Sigmoid colon (tissue), 7 donors: Measurements from ENCODE around the gene MCC. TPM values are rescaled to one million over a fixed set of nuclear protein-coding genes. Genes with fewer than 3 reads are reported as not detected.

Experiments
- DNase-seq: peaks from one replicate; pipeline ENCODE4 v3.0.0-alpha.2; 2019
- H3K27ac ChIP-seq, 4 donors: fragments of 200-600 bp; sonication (generic); one replicate each; pipeline ENCODE4 v1.5.1; 2016 to 2019; ENCODE audit warnings: mild to moderate bottlenecking in 1 of 4
- H3K27me3 ChIP-seq, 3 donors: fragments of 200-600 bp; sonication (generic); one replicate each; pipeline ENCODE4 v1.5.1; 2019; ENCODE audit warnings: mild to moderate bottlenecking in 1 of 3
- H3K36me3 ChIP-seq, 4 donors: fragments of 200-600 bp; sonication (generic); one replicate each; pipeline ENCODE4 v1.5.1; 2016 to 2019
- H3K4me1 ChIP-seq, 4 donors: fragments of 200-600 bp; sonication (generic); one replicate each; pipeline ENCODE4 v1.5.1; 2017 to 2019
- H3K4me3 ChIP-seq, 4 donors: fragments of 200-600 bp; sonication (generic); one replicate each; pipeline ENCODE4 v1.5.1; 2017 to 2019; ENCODE audit warnings: mild to moderate bottlenecking in 2 of 4, moderate library complexity in 1 of 4
- H3K9me3 ChIP-seq, 4 donors: fragments of 200-600 bp in 3 of 4; sonication (generic) in 3 of 4; one replicate each; pipeline versions ENCODE4 v1.5.1 to v1.6.1; 2013 to 2019
- CTCF ChIP-seq, 4 experiments: fragments of 450-650 bp in 3 of 4; fragments of 200-600 bp in 1 of 4; IDR thresholded peaks; one replicate each; pipeline ENCODE4 v1.5.1; 2016 to 2019; ENCODE audit warnings: antibody characterized with exemption in 4 of 4, mild to moderate bottlenecking in 3 of 4, moderate library complexity in 2 of 4
- EP300 ChIP-seq, 4 donors: sonication (generic); formaldehyde crosslinking; IDR thresholded peaks; one replicate each; pipeline ENCODE4 v1.6.1; 2017; ENCODE audit warnings: antibody characterized with exemption in 4 of 4
- POLR2A ChIP-seq, 2 donors: fragments of 450-650 bp; IDR thresholded peaks; one replicate each; pipeline ENCODE4 v1.6.1; 2016; ENCODE audit warnings: antibody characterized with exemption in 2 of 2, mild to moderate bottlenecking in 2 of 2, moderate library complexity in 2 of 2
- POLR2AphosphoS5 ChIP-seq, 4 donors: sonication (generic); formaldehyde crosslinking; IDR thresholded peaks; one replicate each; pipeline ENCODE4 v1.6.1; 2017; ENCODE audit warnings: antibody characterized with exemption in 4 of 4
- WGBS, 2 donors: extraction: QIAGEN DNeasy Blood & Tissue Kit; methylation state at CpG; one replicate each; pipeline ENCODE4 v1.1.7; 2013; 5-methylcytosine and 5-hydroxymethylcytosine counted together
- intact Hi-C: fragments of 100-400 bp; cut with DNase I; formaldehyde crosslinking; loops from one replicate; pipeline ENCODE4 v1.15.1; 2023
- polyA plus RNA-seq, 3 donors: library from polyadenylated mRNA; stranded (reverse); fragments of 200-250 nt; gene quantifications; one replicate each; pipeline ENCODE4 v1.2.3, GENCODE V29; 2013
- total RNA-seq, 4 donors: library from RNA; depleted of rRNA; stranded (reverse); fragments of >200 nt; gene quantifications; one replicate each; pipeline ENCODE4 v1.1.0, GENCODE V29; 2016
- donor health status: healthy with polysubstance abuse.
- donor health status: Bipolar disorder and iron deficiency.
- donor health status: healthy.

The MCC gene
- total and polyA plus RNA-seq, 7 donors = 0.69 to 14.0 (median 9.1) TPM

- Histone ChIP-seq H3K9me3 (no peaks in the 10 kb centered on the region), H3K36me3 (no peaks in the 10 kb centered on the region), H3K27me3 (no peaks in the 10 kb centered on the region), H3K27ac (no peak overlapping the region), H3K4me3 (no peak overlapping the region), H3K4me1 (peaks cover 0 to 6% (median 0%) of the 10 kb centered on the region in 4 donors)
- WGBS, 2 donors = 90% methylated on average over 6 of the region's 6 CpGs
- intact Hi-C loops = no loop called here
- no peak for DNase-seq
- TF ChIP-seq CTCF (IDR thresholded peaks at IDR 0.05) = no peak
- TF ChIP-seq POLR2AphosphoS5 (IDR thresholded peaks at IDR 0.05) = no peak
- TF ChIP-seq EP300 (IDR thresholded peaks at IDR 0.05) = no peak
- TF ChIP-seq POLR2A (IDR thresholded peaks at IDR 0.05) = no peak
These were observed 447.5 kb downstream of the MCC start for GRCh38 chr5:113040672-113041260.

- intact Hi-C loops = no loop called here
- Histone ChIP-seq H3K36me3 (no peaks in the 10 kb centered on the region), H3K27ac (no peak overlapping the region), H3K27me3 (no peaks in the 10 kb centered on the region), H3K4me1 (peaks cover 0 to 6% (median 0%) of the 10 kb centered on the region in 4 donors), H3K9me3 (no peaks in the 10 kb centered on the region), H3K4me3 (no peak overlapping the region)
- TF ChIP-seq EP300 (IDR thresholded peaks at IDR 0.05) = no peak
- TF ChIP-seq POLR2A (IDR thresholded peaks at IDR 0.05) = no peak
- no peak for TF ChIP-seq CTCF (IDR thresholded peaks at IDR 0.05)
- no peak for TF ChIP-seq POLR2AphosphoS5 (IDR thresholded peaks at IDR 0.05)
- DNase-seq = no peak
- WGBS, 2 donors = 51 to 76% methylated on average over 4 of the region's 4 CpGs
These were observed 448.3 kb downstream of the MCC start for GRCh38 chr5:113039934-113040285.

- no peak overlapping the region for H3K4me3 ChIP-seq
- intact Hi-C loops = no loop called here
- no peak overlapping the region for H3K27ac ChIP-seq
- peaks cover 0 to 6% (median 0%) of the 10 kb centered on the region in 4 donors for H3K4me1 ChIP-seq
- 85 to 87% methylated on average over 14 of the region's 14 CpGs for WGBS, 2 donors
- no peaks in the 10 kb centered on the region for H3K36me3 ChIP-seq
- no peak for TF ChIP-seq POLR2A (IDR thresholded peaks at IDR 0.05)
- no peak for TF ChIP-seq POLR2AphosphoS5 (IDR thresholded peaks at IDR 0.05)
- no peak for TF ChIP-seq CTCF (IDR thresholded peaks at IDR 0.05)
- no peak for TF ChIP-seq EP300 (IDR thresholded peaks at IDR 0.05)
- no peak for DNase-seq
- no peaks in the 10 kb centered on the region for H3K9me3 ChIP-seq
- no peaks in the 10 kb centered on the region for H3K27me3 ChIP-seq
These were observed 448.9 kb downstream of the MCC start for GRCh38 chr5:113039229-113039933.

- H3K36me3 ChIP-seq = no peaks in the 10 kb centered on the region
- no peaks in the 10 kb centered on the region for H3K27me3 ChIP-seq
- no peak for DNase-seq
- intact Hi-C loops = no loop called here
- H3K9me3 ChIP-seq = no peaks in the 10 kb centered on the region
- peaks cover 0 to 5% (median 0%) of the 10 kb centered on the region in 4 donors for H3K4me1 ChIP-seq
- no peak overlapping the region for H3K4me3 ChIP-seq
- no peak for TF ChIP-seq POLR2A (IDR thresholded peaks at IDR 0.05)
- no peak for TF ChIP-seq EP300 (IDR thresholded peaks at IDR 0.05)
- no peak for TF ChIP-seq POLR2AphosphoS5 (IDR thresholded peaks at IDR 0.05)
- no peak for TF ChIP-seq CTCF (IDR thresholded peaks at IDR 0.05)
- H3K27ac ChIP-seq = no peak overlapping the region
- WGBS, 2 donors = 72 to 88% methylated on average over 9 of the region's 9 CpGs
These were observed 449.5 kb downstream of the MCC start for GRCh38 chr5:113038714-113039113.
